LoVo (cell line): Measurements from ENCODE around the gene GAK.
"Not testable (repeated sequence)": the region's sequence is repeated elsewhere in the genome, so short reads cannot be mapped to it uniquely, and the experiment has no call there.

ENCODE experiments used
- DNase-seq: peaks from one replicate; pipeline ENCODE4 v3.0.0-alpha.2; 2016; ENCODE audit warnings: low spot score

Gene GAK

GRCh38 chr4:926538-926937 is 5.6 kb downstream of the GAK start:
- no peak for DNase-seq

GRCh38 chr4:925771-926500 is 6.2 kb downstream of the GAK start:
- DNase-seq = no peak

- DNase-seq = no peak
These were observed 6.9 kb downstream of the GAK start for GRCh38 chr4:925171-925570.

GRCh38 chr4:924107-925096 is 7.7 kb downstream of the GAK start:
- DNase-seq = no peak

GRCh38 chr4:921830-922331 is 10.2 kb downstream of the GAK start:
- DNase-seq = no peak

GRCh38 chr4:919004-919680 is 13.0 kb downstream of the GAK start:
- DNase-seq = not testable (repeated sequence)

GRCh38 chr4:918591-918990 is 13.5 kb downstream of the GAK start:
- DNase-seq = not testable (repeated sequence)

GRCh38 chr4:917992-918391 is 14.1 kb downstream of the GAK start:
- no peak for DNase-seq

- DNase-seq = no peak
These were observed 14.7 kb downstream of the GAK start for GRCh38 chr4:917466-917865.

- DNase-seq = no peak
These were observed 16.5 kb downstream of the GAK start for GRCh38 chr4:915595-915994.

- no peak for DNase-seq
These were observed 17.1 kb downstream of the GAK start for GRCh38 chr4:915041-915474.

GRCh38 chr4:914531-914930 is 17.6 kb downstream of the GAK start:
- no peak for DNase-seq

- no peak for DNase-seq
These were observed 18.9 kb downstream of the GAK start for GRCh38 chr4:913280-913618.

GRCh38 chr4:912548-913279 is 19.4 kb downstream of the GAK start:
- DNase-seq = no peak

- no peak for DNase-seq
These were observed 20.1 kb downstream of the GAK start for GRCh38 chr4:911871-912490.

GRCh38 chr4:911221-911751 is 20.8 kb downstream of the GAK start:
- DNase-seq = no peak

- DNase-seq = no peak
These were observed 21.6 kb downstream of the GAK start for GRCh38 chr4:910366-911091.

- DNase-seq = no peak
These were observed 22.3 kb downstream of the GAK start for GRCh38 chr4:909821-910220.

- DNase-seq = no peak
These were observed 23.0 kb downstream of the GAK start for GRCh38 chr4:909131-909571.
